Suppressor macrophage treated with lipopolysaccharide for 1 hour (primary cell): ENCODE results near the gene EPSTI1.
"Not testable (repeated sequence)": the region's sequence is repeated elsewhere in the genome, so short reads cannot be mapped to it uniquely, and the experiment has no call there.

ENCODE experiments used
- DNase-seq, 3 donors: peaks; one replicate each; pipeline ENCODE4 v3.0.0-alpha.2; 2020 to 2022

EPSTI1 gene

GRCh38 chr13:42991898-42992763 lies at the start of gene EPSTI1:
TSS of gene EPSTI1 (minus strand) at chr13:42992241. CDS start at chr13:42992165, 76 bp downstream.
- peak; percentile 93 to 97 (median 96) for DNase-seq

DNA sequence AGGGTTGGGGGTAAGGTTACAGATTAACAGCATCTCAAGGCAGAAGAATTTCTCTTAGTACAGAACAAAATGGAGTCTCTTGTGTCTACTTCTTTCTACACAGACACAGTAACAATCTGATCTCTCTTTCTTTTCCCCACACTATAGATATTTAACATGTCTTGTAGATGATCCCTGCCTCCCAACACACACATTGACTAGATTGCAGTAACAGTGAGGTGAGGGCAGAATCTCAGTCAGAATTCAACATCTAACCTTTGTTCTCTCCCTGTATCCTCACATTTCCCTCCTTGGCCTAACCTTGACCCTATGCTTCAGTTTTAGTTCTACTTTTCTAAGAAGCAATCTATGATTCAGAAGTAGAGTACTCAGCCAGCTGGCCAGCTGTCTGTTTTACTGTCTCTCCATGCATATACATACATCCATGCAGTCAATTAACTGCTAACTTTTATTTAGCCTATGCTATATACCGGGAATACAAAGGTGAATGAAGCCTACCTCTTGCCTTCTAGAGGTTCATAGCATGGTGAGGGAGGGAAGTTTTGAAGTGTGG lies 49.4 kb upstream of the EPSTI1 start:
- no peak for DNase-seq

- not testable (repeated sequence) for DNase-seq
Measured at GRCh38 chr13:43040581-43041368, 48.7 kb upstream of the EPSTI1 start.

GRCh38 chr13:43039966-43040365 lies 47.9 kb upstream of the EPSTI1 start:
- DNase-seq = no peak

GRCh38 chr13:43036351-43037250 lies 44.6 kb upstream of the EPSTI1 start:
- DNase-seq = no peak

DNA sequence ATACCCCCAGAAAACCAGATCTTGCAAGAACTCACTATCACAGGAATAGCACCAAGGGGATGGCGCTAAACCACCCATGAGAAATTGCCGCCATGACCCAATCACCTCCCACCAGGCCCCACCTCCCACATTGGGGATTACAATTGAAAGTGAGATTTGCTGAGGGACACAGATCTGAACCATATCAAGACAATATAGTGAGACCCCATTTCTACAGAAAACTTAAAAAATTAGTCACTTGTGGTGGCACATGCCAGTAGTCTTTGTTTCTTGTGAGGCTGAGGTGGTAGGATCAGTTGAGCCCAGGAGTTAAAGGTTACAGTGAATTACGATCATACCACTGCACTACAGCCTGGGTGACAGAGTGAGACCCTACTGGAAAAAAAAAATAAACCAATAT lies 41.0 kb upstream of the EPSTI1 start:
- DNase-seq = no peak

- DNase-seq = no peak
Measured at GRCh38 chr13:43031881-43032280, 39.8 kb upstream of the EPSTI1 start.

DNA sequence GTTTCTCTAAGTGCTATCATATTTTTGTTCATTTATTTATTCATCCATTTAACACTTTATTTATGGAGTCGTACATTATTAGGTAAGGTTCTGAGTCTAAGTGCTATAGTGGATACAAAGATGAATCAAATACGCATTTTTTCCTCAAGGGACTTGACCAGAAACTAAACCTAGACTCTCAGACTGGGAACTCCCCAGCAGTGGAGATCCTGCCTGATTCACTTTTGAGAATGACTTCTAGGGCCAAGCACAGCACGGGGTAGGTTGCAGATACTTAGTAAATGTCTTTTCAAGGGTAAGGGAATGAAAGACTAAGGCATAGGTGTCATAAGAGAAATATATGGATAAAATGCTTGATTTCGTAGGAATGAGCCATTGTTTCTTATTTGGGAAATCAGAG lies 38.5 kb upstream of the EPSTI1 start:
- no peak for DNase-seq

GRCh38 chr13:43026262-43026661 lies 34.2 kb upstream of the EPSTI1 start:
- no peak for DNase-seq

DNA sequence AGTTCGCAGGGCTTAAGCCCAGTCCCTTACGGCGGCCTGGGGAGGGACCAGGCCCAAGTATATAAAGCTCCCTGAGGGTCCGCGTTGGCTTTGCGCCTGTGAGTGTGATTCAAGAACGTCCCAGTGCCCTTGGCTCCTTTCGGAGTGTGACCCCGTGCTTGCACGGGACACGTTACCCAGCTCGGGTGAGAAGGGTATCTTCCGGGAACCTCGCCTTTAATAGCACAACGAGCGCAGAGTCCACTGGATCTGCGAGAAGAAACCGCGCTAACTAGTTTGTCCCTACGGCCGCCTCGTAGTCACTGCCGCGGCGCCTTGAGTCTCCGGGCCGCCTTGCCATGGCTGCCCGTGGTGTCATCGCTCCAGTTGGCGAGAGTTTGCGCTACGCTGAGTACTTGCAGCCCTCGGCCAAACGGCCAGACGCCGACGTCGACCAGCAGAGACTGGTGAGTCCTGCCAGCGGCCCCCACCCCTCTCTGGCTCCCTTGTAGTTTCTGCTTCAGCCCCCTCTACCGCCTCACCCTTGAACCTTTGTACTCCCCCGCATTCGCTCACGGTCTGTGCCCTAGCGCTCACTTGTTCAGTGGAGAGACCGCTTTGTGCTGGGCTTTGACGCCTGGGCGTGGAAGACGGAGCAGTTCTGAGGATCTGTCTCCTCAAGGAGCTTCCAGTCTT lies 31.4 kb upstream of the EPSTI1 start, which contains the start of gene DNAJC15:
Gene DNAJC15 (plus strand): TSS at position 298 of the 675 bp plus-strand sequence. CDS start 41 bp downstream, at position 339.
- peak; percentile 87 to 89 (median 88) for DNase-seq

GRCh38 chr13:43022934-43023288 lies 30.9 kb upstream of the EPSTI1 start:
- DNase-seq = no peak

- DNase-seq = no peak
Measured at GRCh38 chr13:43021926-43022670, 30.1 kb upstream of the EPSTI1 start.

GRCh38 chr13:43020794-43021193 lies 28.8 kb upstream of the EPSTI1 start:
- DNase-seq = no peak

- DNase-seq = no peak
Measured at GRCh38 chr13:43019811-43020210, 27.8 kb upstream of the EPSTI1 start.

DNA sequence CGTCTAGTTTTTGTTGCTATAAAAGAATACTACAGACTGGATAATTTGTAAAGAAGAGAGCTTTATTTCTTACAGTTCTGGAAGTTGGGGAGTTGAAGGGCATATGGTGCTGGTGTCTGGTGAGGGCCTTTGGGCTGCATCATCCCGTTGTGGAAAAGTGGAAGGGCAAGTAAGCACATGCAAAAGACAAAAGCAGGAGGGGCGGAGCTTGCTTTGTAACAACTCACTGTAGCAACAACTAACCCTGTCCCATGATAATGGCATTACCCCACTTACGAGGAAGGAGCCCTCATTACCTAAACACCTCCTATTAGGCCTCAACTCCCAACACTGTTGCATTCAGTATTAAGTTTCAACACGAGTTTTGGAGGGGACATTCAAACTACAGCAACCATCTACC lies 24.2 kb upstream of the EPSTI1 start:
- no peak for DNase-seq

GRCh38 chr13:43014162-43014561 lies 22.1 kb upstream of the EPSTI1 start:
- no peak for DNase-seq

GRCh38 chr13:43009506-43009905 lies 17.5 kb upstream of the EPSTI1 start:
- no peak for DNase-seq

DNA sequence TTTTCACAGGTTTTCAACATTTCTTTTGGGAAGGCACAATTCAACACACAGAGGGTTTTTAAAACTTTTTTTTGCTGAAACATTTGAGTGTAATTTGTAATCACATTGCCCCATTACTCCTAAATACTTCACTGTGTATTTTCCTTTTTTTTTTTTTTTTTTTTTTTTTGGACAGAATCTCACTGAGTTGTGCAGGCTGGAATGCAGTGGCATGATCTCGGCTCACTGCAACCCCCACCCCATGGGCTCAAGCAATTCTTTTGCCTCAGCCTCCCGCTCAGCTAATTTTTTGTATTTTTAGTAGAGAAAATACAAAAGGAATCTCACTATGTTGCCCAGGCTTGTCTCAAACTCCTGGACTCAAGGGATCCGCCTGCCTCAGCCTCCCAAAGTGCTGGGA lies 16.6 kb upstream of the EPSTI1 start:
- DNase-seq = no peak

DNA sequence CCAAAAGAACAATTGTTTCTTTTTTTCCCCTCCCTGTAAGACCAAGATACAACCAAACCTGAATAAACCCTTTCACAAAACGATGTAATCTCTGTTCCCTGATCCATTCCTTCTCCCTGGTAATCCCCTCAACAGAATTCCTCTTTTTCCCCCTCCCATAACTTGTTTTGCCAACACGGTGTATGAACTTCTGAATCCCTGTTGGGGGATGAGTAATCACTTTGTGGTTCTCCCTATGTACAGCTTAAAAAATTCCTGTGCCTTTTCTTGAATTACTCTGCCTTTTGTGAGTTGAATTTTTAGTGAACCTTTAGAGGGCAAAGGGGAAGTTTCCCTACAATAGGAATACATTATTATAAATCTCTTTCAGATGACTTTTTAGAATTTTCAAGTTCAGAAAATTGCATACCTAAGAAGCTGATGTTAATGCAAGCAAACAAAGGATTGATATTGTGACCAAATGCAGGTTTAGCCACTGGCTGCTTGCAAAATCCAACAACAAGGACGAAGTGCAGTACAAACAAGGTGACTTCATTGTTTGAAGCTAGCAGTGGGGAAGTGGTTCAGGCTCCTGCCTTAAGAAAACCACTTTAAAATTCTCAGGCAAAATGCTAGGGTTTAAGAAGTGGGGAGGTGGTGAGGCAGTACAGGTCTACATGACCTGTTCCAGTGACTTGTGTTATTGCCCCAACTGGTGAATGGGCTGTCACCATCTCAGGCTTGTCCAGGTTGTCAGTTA lies 15.0 kb upstream of the EPSTI1 start:
- peak in 2 of 3 donors; percentile 22 to 36 for DNase-seq

DNA sequence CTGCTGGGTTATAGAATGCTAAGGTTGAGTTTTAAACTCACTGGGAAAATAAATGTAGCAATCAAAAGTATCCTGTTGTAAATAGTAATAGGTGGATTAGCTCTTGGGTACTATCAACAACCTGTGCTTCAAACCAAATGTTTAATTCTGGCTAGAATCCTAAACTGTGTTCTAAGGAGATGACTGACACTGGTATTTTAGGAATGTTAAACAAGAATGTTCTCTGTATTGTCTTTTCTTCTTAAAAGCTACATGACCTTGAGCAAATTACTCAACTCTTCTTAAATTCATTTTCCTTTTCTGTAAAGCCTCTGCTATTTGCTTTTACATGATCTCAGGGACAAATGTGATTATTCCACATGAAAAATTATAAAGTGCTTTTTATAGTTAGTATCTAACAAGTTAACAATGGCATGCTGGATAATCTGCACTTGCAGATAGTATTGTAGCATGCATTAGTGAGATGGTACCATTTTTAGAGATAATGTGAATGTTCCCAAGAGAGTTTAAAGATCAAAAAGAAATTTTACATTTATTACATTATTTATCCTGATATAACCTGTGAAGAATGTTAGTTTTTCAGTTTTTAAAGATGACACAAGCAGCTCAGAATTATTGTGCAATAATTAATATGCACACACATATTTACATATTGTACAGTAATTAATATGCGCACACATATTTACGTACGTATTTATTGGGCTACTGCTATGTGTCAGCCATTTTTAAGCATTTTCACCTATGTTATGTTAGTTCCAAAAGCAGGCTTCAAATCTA lies 13.6 kb upstream of the EPSTI1 start:
- no peak for DNase-seq
